GM19328 (cell line): Measurements from ENCODE around the gene ZNF683.

Experiments
- ATAC-seq: cut with Tn5 transposase; IDR thresholded peaks from one replicate; pipeline ENCODE4 v1.9.1; 2021; ENCODE audit warnings: mild to moderate bottlenecking, moderate library complexity; ENCODE audit not compliant: unreplicated experiment

The ZNF683 gene

GRCh38 chr1:26359981-26360806 is 12.4 kb downstream of the ZNF683 start:
- no peak for ATAC-seq

GRCh38 chr1:26358411-26359384 is 13.9 kb downstream of the ZNF683 start:
- ATAC-seq: no peak

- no peak for ATAC-seq
Measured at GRCh38 chr1:26357121-26357602, 15.4 kb downstream of the ZNF683 start.

- no peak for ATAC-seq
Measured at GRCh38 chr1:26356106-26356505, 16.4 kb downstream of the ZNF683 start.

GRCh38 chr1:26354972-26355371 is 17.6 kb downstream of the ZNF683 start:
- ATAC-seq: no peak

- ATAC-seq: no peak
Measured at GRCh38 chr1:26353976-26354820, 18.4 kb downstream of the ZNF683 start, which contains the start of gene CRYBG2. Gene CRYBG2, minus strand, starts transcription at chr1:26354130. Its CDS starts 7,473 bp downstream, at chr1:26346657.

- ATAC-seq: no peak
Measured at GRCh38 chr1:26353210-26353859, 19.2 kb downstream of the ZNF683 start.

GRCh38 chr1:26352338-26352679 is 20.2 kb downstream of the ZNF683 start:
- no peak for ATAC-seq

GRCh38 chr1:26351590-26352337 is 20.8 kb downstream of the ZNF683 start:
- ATAC-seq: no peak

- no peak for ATAC-seq
Measured at GRCh38 chr1:26350701-26351589, 21.6 kb downstream of the ZNF683 start.

GRCh38 chr1:26350343-26350700 is 22.2 kb downstream of the ZNF683 start:
- ATAC-seq: no peak

GRCh38 chr1:26349877-26350244 is 22.7 kb downstream of the ZNF683 start:
- ATAC-seq: no peak

GRCh38 chr1:26349188-26349876 is 23.2 kb downstream of the ZNF683 start:
- no peak for ATAC-seq

GRCh38 chr1:26346274-26347033 is 26.1 kb downstream of the ZNF683 start:
- no peak for ATAC-seq

GRCh38 chr1:26345718-26346117 is 26.8 kb downstream of the ZNF683 start:
- ATAC-seq: no peak

- no peak for ATAC-seq
Measured at GRCh38 chr1:26344147-26344920, 28.2 kb downstream of the ZNF683 start.
